ENCODE data around the gene PTPRU. TPM values are rescaled to one million over a fixed set of nuclear protein-coding genes. Genes with fewer than 3 reads are reported as not detected.

PTPRU gene
- total RNA-seq, 4 donors from 2014 or later = 12.3 to 19.9 (median 15.9) TPM

- DNase-seq (ENCODE audit: low spot score) (no peak), ATAC-seq (ENCODE audit: low FRiP score) (no peak)
- no peak for TF ChIP-seq CTCF (IDR thresholded peaks at IDR 0.05)
These were observed 30.6 kb downstream of the PTPRU start for GRCh38 chr1:29266912-29267311.

GRCh38 chr1:29267321-29268070 lies 31.2 kb downstream of the PTPRU start:
- ATAC-seq (ENCODE audit: low FRiP score) (no peak), DNase-seq (ENCODE audit: low spot score) (no peak)
- no peak for TF ChIP-seq CTCF (IDR thresholded peaks at IDR 0.05)

GRCh38 chr1:29269382-29269781 lies 33.1 kb downstream of the PTPRU start:
- TF ChIP-seq CTCF (IDR thresholded peaks at IDR 0.05) = no peak
- DNase-seq (ENCODE audit: low spot score) = no peak
- no peak for ATAC-seq (ENCODE audit: low FRiP score)

GRCh38 chr1:29270929-29271521 lies 34.7 kb downstream of the PTPRU start:
- no peak for ATAC-seq (ENCODE audit: low FRiP score)

GRCh38 chr1:29271724-29272123 lies 35.4 kb downstream of the PTPRU start:
- no peak for TF ChIP-seq CTCF (IDR thresholded peaks at IDR 0.05)
- peak; percentile 73 for ATAC-seq (ENCODE audit: low FRiP score)
- DNase-seq (ENCODE audit: low spot score) = no peak

More at GRCh38 chr1:29270929-29271521, 34.7 kb downstream of the PTPRU start:
- TF ChIP-seq CTCF (IDR thresholded peaks at IDR 0.05) = no peak
- no peak for DNase-seq (ENCODE audit: low spot score)

- no peak for TF ChIP-seq CTCF (IDR thresholded peaks at IDR 0.05)
- DNase-seq (ENCODE audit: low spot score) (no peak), ATAC-seq (ENCODE audit: low FRiP score) (no peak)
These were observed 36.0 kb downstream of the PTPRU start for GRCh38 chr1:29272147-29272907.
